HepG2 (cell line): ENCODE results near the gene CFAP54. TPM values are rescaled to one million over a fixed set of nuclear protein-coding genes. Genes with fewer than 3 reads are reported as not detected.
A peak's percentile ranks its signal among the peaks of the same experiment; 100 is the strongest.

ENCODE experiments used
- FOXK1 ChIP-seq: sonication (generic); formaldehyde crosslinking; IDR thresholded peaks from 2 replicates; pipeline ENCODE4 v1.4.0; 2020; ENCODE audit warnings: low read depth, missing genetic modification reagents, borderline replicate concordance
- FOXO4 ChIP-seq: sonication (generic); formaldehyde crosslinking; conservative IDR thresholded peaks from 2 replicates; pipeline ENCODE4 v1.8.1; 2023; ENCODE audit warnings: missing genetic modification reagents
- FUBP1 ChIP-seq: sonication (generic); formaldehyde crosslinking; IDR thresholded peaks from 2 replicates; pipeline ENCODE4 v1.5.1; 2020; ENCODE audit warnings: missing genetic modification reagents, mild to moderate bottlenecking, borderline replicate concordance
- MIER2 ChIP-seq: IDR thresholded peaks from 2 replicates; pipeline ENCODE4 v1.6.1; 2016; ENCODE audit warnings: missing biosample characterization, missing genetic modification reagents
- PCBP2 ChIP-seq: fragments of 200-400 bp; formaldehyde crosslinking; optimal IDR thresholded peaks from 2 replicates; pipeline ENCODE3; 2018; ENCODE audit warnings: low read length, low read depth; ENCODE audit not compliant: poor library complexity, severe bottlenecking
- PHF5A ChIP-seq: IDR thresholded peaks from one replicate; pipeline ENCODE4 v1.6.1; 2018; ENCODE audit warnings: low read depth, missing genetic modification reagents; ENCODE audit not compliant: unreplicated experiment
- POLR2AphosphoS2 ChIP-seq: IDR thresholded peaks from 2 replicates; pipeline ENCODE4 v1.6.1; 2011; ENCODE audit warnings: low read depth, low read length, improper control_type of control experiment
- PRMT3 ChIP-seq: sonication (generic); formaldehyde crosslinking; IDR thresholded peaks from 2 replicates; pipeline ENCODE4 v1.8.1; 2022; ENCODE audit warnings: low read depth, mild to moderate bottlenecking, moderate library complexity, missing genetic modification reagents, borderline replicate concordance
- RXRB ChIP-seq: IDR thresholded peaks from 2 replicates; pipeline ENCODE4 v1.6.1; 2016; ENCODE audit warnings: borderline replicate concordance, missing genetic modification reagents, missing compliant biosample characterization
- SNAPC4 ChIP-seq: sonication (generic); formaldehyde crosslinking; IDR thresholded peaks from 2 replicates; pipeline ENCODE4 v1.4.0; 2020; ENCODE audit warnings: mild to moderate bottlenecking, missing genetic modification reagents
- TARDBP ChIP-seq: sonication (generic); formaldehyde crosslinking; IDR thresholded peaks from 2 replicates; pipeline ENCODE4 v1.8.0; 2022; ENCODE audit warnings: mild to moderate bottlenecking, missing genetic modification reagents
- THAP7 ChIP-seq: sonication (generic); formaldehyde crosslinking; IDR thresholded peaks from 2 replicates; pipeline ENCODE4 v1.8.1; 2023; ENCODE audit warnings: mild to moderate bottlenecking, missing genetic modification reagents
- ZBTB20 ChIP-seq: sonication (generic); formaldehyde crosslinking; IDR thresholded peaks from 2 replicates; pipeline ENCODE4 v1.8.1; 2023; ENCODE audit warnings: missing genetic modification reagents, low read depth, mild to moderate bottlenecking, borderline replicate concordance
- ZNF296 ChIP-seq: sonication (generic); formaldehyde crosslinking; conservative IDR thresholded peaks from 2 replicates; pipeline ENCODE4 v1.5.0; 2020; ENCODE audit warnings: mild to moderate bottlenecking, missing genetic modification reagents
- ZNF709 ChIP-seq: sonication (generic); formaldehyde crosslinking; IDR thresholded peaks from 2 replicates; pipeline ENCODE4 v1.5.0; 2020; ENCODE audit warnings: mild to moderate bottlenecking, missing genetic modification reagents
- ZNF720 ChIP-seq: sonication (generic); formaldehyde crosslinking; IDR thresholded peaks from 2 replicates; pipeline ENCODE4 v1.4.0; 2020; ENCODE audit warnings: missing genetic modification reagents
- ZNF878 ChIP-seq: sonication (generic); formaldehyde crosslinking; IDR thresholded peaks from 2 replicates; pipeline ENCODE4 v1.8.1; 2023; ENCODE audit warnings: mild to moderate bottlenecking, missing genetic modification reagents, moderate library complexity
- polyA plus RNA-seq, 8 experiments: library from polyadenylated mRNA; depleted of rRNA in 3 of 8; stranded (reverse) in 7 of 8; unstranded in 1 of 8; fragments of >200 nt; fragmentation: Illumina TruSeq in 4 of 8; extraction: Trizol in 4 of 8; gene quantifications; 2 replicates each; pipeline versions ENCODE4 v1.2.1 to v1.2.3, GENCODE V29; 2011 to 2016; ENCODE audit warnings: low read depth in 4 of 8, missing spikeins in 1 of 8, mixed read lengths in 1 of 8; ENCODE audit not compliant: insufficient read depth in 1 of 8
- total RNA-seq, 5 experiments: library from RNA; depleted of rRNA; stranded (reverse); fragments of >200 nt; fragmentation: Illumina TruSeq; extraction: Trizol; gene quantifications; 2 replicates each; pipeline ENCODE4 v1.2.3, GENCODE V29; 2016; ENCODE audit warnings: low read depth in 1 of 5

Gene CFAP54
- total and polyA plus RNA-seq, 2 of the 13 experiments (the other 11 are each of a cell fraction or from before 2014, with no cell fraction given), result not detected

- TF ChIP-seq SNAPC4 (no peak), FOXO4 (CRISPR knock-in tag) (no peak), POLR2AphosphoS2 (no peak), ZNF720 (CRISPR knock-in tag) (no peak), MIER2 (CRISPR knock-in tag) (0 out of 2 replicates have a peak, but pooled peaks have one; percentile 33), ZNF709 (peak; percentile 91), PHF5A (peak; percentile 41), FUBP1 (CRISPR knock-in tag) (no peak), ZNF878 (CRISPR knock-in tag) (no peak), ZBTB20 (CRISPR knock-in tag) (0 out of 2 replicates have a peak, but pooled peaks have one; percentile 30), PCBP2 (no peak), FOXK1 (peak; percentile 44; the same call in 1 of the 2 replicates), ZNF296 (CRISPR knock-in tag) (0 out of 2 replicates have a peak, but pooled peaks have one; percentile 12), PRMT3 (no peak), RXRB (CRISPR knock-in tag) (peak; percentile 46), THAP7 (CRISPR knock-in tag) (no peak), TARDBP (CRISPR knock-in tag) (peak; percentile 57; the same call in 1 of the 2 replicates)
Measured at GRCh38 chr12:96906849-96907670, 417.7 kb downstream of the CFAP54 start, which contains the start of gene NEDD1 (continued).
